Astrocyte of the spinal cord (primary cell): Measurements from ENCODE around the gene ZNF831.

Experiments used
- DNase-seq: peaks from one replicate; pipeline ENCODE4 v3.0.0; 2011; ENCODE audit warnings: low read depth, low spot score
- H3K4me3 ChIP-seq: 2 replicates; pipeline ENCODE4 v1.5.1; 2011; ENCODE audit warnings: low read depth, mild to moderate bottlenecking, low read length, moderate library complexity
- CTCF ChIP-seq: IDR thresholded peaks from 2 replicates; pipeline ENCODE4 v1.5.1; 2012; ENCODE audit warnings: low read depth, mild to moderate bottlenecking, low read length, inconsistent platforms
- in situ Hi-C: cut with HindIII; loops from 2 replicates; pipeline ENCODE4 v1.10.0; 2017; ENCODE audit warnings: low sequenced_read_pairs

The ZNF831 gene

GRCh38 chr20:59223182-59223601 lies 59.6 kb downstream of the ZNF831 start:
- H3K4me3 ChIP-seq = no peak overlapping the region
- in situ Hi-C loops = no loop called here
- TF ChIP-seq CTCF = peak; percentile 1
- no peak for DNase-seq

GRCh38 chr20:59223750-59224149 lies 60.1 kb downstream of the ZNF831 start:
- no peak for TF ChIP-seq CTCF

DNA sequence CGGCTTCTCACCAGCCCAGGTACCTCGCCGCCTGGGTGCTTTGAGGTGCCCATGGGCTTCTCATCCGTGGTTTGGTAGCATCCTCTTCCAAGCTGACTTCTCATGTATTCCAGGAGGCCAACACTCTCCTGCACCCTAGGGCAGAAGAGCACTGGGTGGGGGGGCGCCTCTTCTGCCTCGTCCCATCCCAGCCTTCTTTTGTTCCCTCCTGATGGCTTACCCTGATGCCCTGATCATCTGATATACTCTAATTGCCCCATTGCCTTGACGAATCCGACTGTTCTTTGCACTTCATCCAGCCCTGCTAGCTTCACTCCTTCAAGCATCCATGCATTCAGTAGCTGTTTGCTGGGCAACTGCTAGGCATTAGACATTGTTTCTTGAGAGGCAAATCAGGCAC lies 60.6 kb downstream of the ZNF831 start:
- in situ Hi-C loops = no loop called here
- DNase-seq = no peak
- no peak overlapping the region for H3K4me3 ChIP-seq
- TF ChIP-seq CTCF = no peak

More at GRCh38 chr20:59223750-59224149, 60.1 kb downstream of the ZNF831 start:
- no peak overlapping the region for H3K4me3 ChIP-seq
- in situ Hi-C loops = no loop called here
- DNase-seq = no peak

DNA sequence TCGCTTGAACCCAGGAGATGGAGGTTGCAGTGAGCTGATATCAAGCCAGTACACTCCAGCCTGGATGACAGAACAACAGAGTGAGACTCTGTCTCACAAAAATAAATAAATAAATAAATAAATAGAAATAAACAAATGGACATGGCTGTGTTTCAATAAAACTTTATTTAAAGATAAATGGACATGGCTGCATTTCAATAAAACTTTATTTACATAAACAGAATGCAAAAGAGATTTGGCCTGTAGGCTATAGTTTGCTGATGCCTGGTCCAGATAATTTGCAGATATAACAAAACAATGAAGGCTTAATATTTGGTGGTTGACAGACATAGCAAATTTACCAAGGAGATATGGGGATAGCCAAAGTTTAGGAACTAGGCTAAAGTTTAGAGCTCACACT lies 66.8 kb downstream of the ZNF831 start:
- TF ChIP-seq CTCF = no peak

DNA sequence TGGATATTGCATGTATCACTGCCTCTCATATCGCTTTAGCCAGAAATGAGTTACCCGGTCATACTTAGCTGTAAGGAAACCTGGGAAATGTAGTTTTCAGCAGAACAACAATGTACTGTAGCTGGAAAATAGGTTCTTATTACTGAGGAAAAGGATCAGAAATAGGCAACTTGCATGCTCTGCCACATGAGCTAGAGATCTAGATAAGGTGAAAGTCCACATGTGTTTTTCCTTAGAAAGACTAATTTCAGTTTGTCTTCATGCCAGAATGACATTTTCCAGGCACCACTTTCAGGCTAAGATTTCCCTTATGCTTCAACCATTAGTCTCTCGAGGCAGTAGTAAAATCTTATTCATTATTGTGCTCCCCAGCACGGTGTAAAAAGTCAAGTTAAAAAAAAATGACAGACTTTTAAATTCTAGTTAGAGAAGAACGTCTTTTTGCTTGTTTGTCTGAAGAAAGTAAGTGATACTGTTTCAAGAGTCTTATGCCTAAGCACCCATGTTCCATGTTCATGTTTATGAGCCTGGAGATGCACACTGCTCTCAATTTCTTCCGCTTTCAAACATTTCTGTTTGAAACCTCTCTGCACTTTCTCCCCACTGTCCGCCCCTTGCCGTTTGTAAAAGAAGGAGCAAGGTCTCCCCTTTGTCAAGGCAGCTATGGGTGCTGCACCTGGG lies 67.6 kb downstream of the ZNF831 start:
- in situ Hi-C loops = no loop called here
- DNase-seq = no peak
- no peak for TF ChIP-seq CTCF
- no peak overlapping the region for H3K4me3 ChIP-seq

More for the DNA sequence above, 66.8 kb downstream of the ZNF831 start:
- no peak overlapping the region for H3K4me3 ChIP-seq
- in situ Hi-C loops = no loop called here
- no peak for DNase-seq

DNA sequence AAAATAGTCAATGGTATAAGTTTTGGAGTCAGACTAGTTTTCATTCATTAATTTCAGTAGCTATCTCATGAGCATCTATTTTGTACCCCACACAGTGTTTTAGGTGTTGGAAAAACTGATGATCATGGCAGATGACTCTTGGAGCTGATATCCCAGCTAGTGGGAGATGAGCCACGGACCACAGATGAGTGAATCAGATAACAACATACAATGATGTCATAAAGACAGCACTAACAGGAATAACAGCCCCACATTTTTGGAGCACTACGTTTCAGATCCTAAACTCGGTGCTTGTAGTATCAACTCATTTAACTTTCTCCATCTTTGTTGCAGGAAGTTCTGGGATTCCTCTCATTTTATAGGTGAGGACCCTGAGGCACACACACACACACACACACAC lies 69.0 kb downstream of the ZNF831 start:
- DNase-seq = no peak
- no peak overlapping the region for H3K4me3 ChIP-seq
- no peak for TF ChIP-seq CTCF
- in situ Hi-C loops = no loop called here
